Neural crest cell (in vitro differentiated cells): ENCODE measurements around the gene TAS2R39. TPM values are rescaled to one million over a fixed set of nuclear protein-coding genes. Genes with fewer than 3 reads are reported as not detected.
"Not testable (repeated sequence)": the region's sequence is repeated elsewhere in the genome, so short reads cannot be mapped to it uniquely, and the experiment has no call there.

Source experiments
- DNase-seq: peaks from one replicate; pipeline ENCODE4 v3.0.0; 2021; ENCODE audit warnings: low read depth, mixed read lengths, low spot score
- H3K27ac Mint-ChIP-seq: one replicate; pipeline ENCODE4 v1.8.0; 2021; ENCODE audit warnings: mild to moderate bottlenecking, mixed read lengths; ENCODE audit not compliant: unreplicated experiment
- H3K27me3 Mint-ChIP-seq: 2 replicates; pipeline ENCODE4 v1.8.0; 2021; ENCODE audit warnings: low read depth, mild to moderate bottlenecking, mixed read lengths
- H3K36me3 Mint-ChIP-seq: 2 replicates; pipeline ENCODE4 v1.8.0; 2021; ENCODE audit warnings: low read depth, mild to moderate bottlenecking, mixed read lengths
- H3K4me1 Mint-ChIP-seq: 2 replicates; pipeline ENCODE4 v1.8.0; 2021; ENCODE audit warnings: mixed read lengths
- H3K4me3 Mint-ChIP-seq: one replicate; pipeline ENCODE4 v1.8.0; 2021; ENCODE audit warnings: mild to moderate bottlenecking, mixed read lengths
- H3K9me3 Mint-ChIP-seq: 2 replicates; pipeline ENCODE4 v1.8.0; 2021; ENCODE audit warnings: mixed read lengths
- CTCF ChIP-seq: fragments of 200-600 bp; sonication (generic); conservative IDR thresholded peaks from 2 replicates; pipeline ENCODE4 v1.5.0; 2021; ENCODE audit warnings: antibody characterized with exemption, mild to moderate bottlenecking
- total RNA-seq: library from RNA; stranded (reverse); gene quantifications from 2 replicates; pipeline ENCODE4 v1.2.1, GENCODE V29; 2021

The TAS2R39 gene
- total RNA-seq, 1 donor from 2014 or later: not detected

GRCh38 chr7:143205560-143206293, 22.5 kb downstream of the TAS2R39 start:
- Mint-ChIP-seq H3K27ac (no peak overlapping the region), H3K36me3 (no peaks in the 10 kb centered on the region), H3K4me3 (no peak overlapping the region), H3K27me3 (peaks cover 13% of the 10 kb centered on the region), H3K4me1 (peaks cover 5% of the 10 kb centered on the region), H3K9me3 (no peaks in the 10 kb centered on the region)
- TF ChIP-seq CTCF: no peak
- DNase-seq: no peak

- DNase-seq: no peak
- Mint-ChIP-seq H3K27ac (no peak overlapping the region), H3K4me3 (no peak overlapping the region), H3K9me3 (peaks cover 5% of the 10 kb centered on the region), H3K4me1 (no peaks in the 10 kb centered on the region), H3K27me3 (peaks cover 7% of the 10 kb centered on the region), H3K36me3 (peaks cover 2% of the 10 kb centered on the region)
- TF ChIP-seq CTCF: no peak
These were observed 27.3 kb downstream of the TAS2R39 start for GRCh38 chr7:143210541-143210940.

DNA sequence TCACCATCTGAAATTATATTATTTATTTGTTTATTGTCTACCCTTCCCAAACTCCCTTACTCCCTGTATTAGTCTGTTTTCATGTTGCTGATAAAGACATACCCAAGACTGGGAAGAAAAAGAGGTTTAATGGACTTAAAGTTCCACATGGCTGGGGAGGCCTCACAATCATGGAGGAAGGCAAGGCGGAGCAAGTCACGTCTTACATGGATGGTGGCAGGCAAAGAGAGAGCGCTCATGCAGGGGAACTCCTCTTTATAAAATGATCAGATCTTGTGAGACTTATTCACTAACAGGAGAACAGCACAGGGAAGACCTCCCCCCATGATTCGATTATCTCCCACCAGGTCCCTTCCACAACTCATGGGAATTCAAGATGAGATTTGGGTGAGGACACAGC, 30.3 kb downstream of the TAS2R39 start:
- DNase-seq, H3K27ac Mint-ChIP-seq, H3K27me3 Mint-ChIP-seq, H3K9me3 Mint-ChIP-seq, H3K36me3 Mint-ChIP-seq, H3K4me3 Mint-ChIP-seq, H3K4me1 Mint-ChIP-seq: not testable (repeated sequence)

DNA sequence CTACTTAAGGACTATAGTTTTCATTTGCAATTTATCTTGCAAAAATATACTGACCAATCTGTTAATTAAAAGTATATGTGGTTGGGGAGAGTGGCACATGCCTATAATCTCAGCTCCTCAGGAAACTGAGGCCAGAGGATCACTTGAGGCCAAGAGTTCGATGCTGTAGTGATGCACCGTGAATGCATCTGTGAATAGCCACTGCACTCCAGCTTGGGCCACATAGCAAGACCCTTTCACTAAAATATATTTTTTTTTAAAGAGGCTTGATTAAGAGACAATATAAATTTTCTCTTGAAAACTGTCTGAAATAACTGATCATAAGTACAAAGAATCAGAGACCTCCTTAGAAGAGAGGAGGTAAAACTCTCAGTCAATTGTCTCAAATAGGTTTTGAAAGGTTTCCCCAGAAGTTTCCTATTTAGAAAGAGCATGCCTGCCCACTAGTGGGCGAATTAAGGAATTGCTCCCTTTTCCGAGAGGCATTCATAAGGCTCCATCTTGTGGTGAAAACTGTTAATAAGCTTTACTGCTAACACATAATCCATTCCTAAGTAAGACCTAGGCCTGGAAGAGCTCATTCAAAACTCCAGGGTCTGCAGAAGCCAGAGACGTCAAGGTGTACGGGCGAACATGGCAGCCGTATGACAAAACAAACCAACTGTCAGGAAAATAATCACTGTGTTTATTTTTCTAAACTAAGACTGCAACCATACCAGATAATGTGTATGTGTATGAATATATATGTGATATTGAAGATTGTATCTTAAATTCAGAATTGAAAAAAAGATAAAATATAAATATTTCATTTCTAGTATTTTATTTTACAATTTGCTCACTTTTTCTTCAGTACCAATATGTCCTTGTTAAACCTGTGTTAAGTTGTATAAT, 31.8 kb downstream of the TAS2R39 start:
- DNase-seq: peak; percentile 62
- no peak overlapping the region for H3K4me3 Mint-ChIP-seq
- H3K27me3 Mint-ChIP-seq: peaks cover 4% of the 10 kb centered on the region
- TF ChIP-seq CTCF: peak; percentile 100
- H3K9me3 Mint-ChIP-seq: peaks cover 5% of the 10 kb centered on the region
- H3K4me1 Mint-ChIP-seq: no peaks in the 10 kb centered on the region
- no peak overlapping the region for H3K27ac Mint-ChIP-seq
- H3K36me3 Mint-ChIP-seq: peaks cover 2% of the 10 kb centered on the region

DNA sequence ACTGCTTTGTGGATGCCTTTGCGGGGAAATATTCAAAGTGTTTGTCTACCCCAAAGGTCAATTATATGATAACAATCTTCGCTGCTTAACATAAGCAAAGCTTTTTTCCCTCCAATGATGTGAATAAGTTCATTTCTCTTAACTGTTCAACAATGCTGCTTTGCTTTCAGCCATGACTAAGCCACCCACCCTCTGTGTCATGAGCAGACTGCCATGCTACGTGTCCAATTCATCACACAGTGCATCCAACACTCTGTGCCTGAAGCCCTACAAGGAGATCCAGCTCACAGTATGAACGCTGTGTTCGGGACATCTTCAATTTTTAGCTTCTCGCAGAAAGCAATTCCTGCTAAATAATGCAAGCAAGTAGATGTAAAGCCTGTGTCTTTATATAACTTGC, 32.9 kb downstream of the TAS2R39 start:
- Mint-ChIP-seq H3K4me1 (no peaks in the 10 kb centered on the region), H3K4me3 (no peak overlapping the region), H3K9me3 (peaks cover 5% of the 10 kb centered on the region), H3K36me3 (peaks cover 2% of the 10 kb centered on the region), H3K27ac (no peak overlapping the region), H3K27me3 (peaks cover 4% of the 10 kb centered on the region)
- TF ChIP-seq CTCF: no peak
- no peak for DNase-seq

GRCh38 chr7:143216686-143217085, 33.5 kb downstream of the TAS2R39 start:
- TF ChIP-seq CTCF: no peak
- Mint-ChIP-seq H3K4me3 (no peak overlapping the region), H3K4me1 (no peaks in the 10 kb centered on the region), H3K9me3 (peaks cover 4% of the 10 kb centered on the region), H3K27ac (no peak overlapping the region), H3K27me3 (peaks cover 4% of the 10 kb centered on the region), H3K36me3 (peaks cover 2% of the 10 kb centered on the region)
- DNase-seq: no peak
